Gastroesophageal sphincter (tissue), 4 donors: Measurements from ENCODE around the gene CHD1. TPM values are rescaled to one million over a fixed set of nuclear protein-coding genes. Genes with fewer than 3 reads are reported as not detected.

Experiments used
- ATAC-seq: fragments of 150-250 bp; one replicate; pipeline ENCODE4 v1.9.1; 2016; ENCODE audit warnings: mild to moderate bottlenecking, moderate library complexity
- H3K27ac ChIP-seq, 4 donors: fragments of 200-600 bp; sonication (generic) in 3 of 4; 1 replicate in 3 of 4; 2 replicates in 1 of 4; pipeline ENCODE4 v1.5.1; 2016 to 2019
- H3K27me3 ChIP-seq: fragments of 200-600 bp; sonication (generic); one replicate; pipeline ENCODE4 v1.5.1; 2019
- H3K36me3 ChIP-seq, 2 donors: fragments of 200-600 bp; sonication (generic); one replicate each; pipeline ENCODE4 v1.5.1; 2019; ENCODE audit warnings: control low read depth in 1 of 2
- H3K4me1 ChIP-seq, 3 donors: fragments of 200-600 bp; sonication (generic); 1 replicate in 2 of 3; 2 replicates in 1 of 3; pipeline ENCODE4 v1.5.1; 2016 to 2019; ENCODE audit warnings: control low read depth in 2 of 3
- H3K4me3 ChIP-seq, 2 donors: fragments of 200-600 bp; sonication (generic); one replicate each; pipeline ENCODE4 v1.5.1; 2019; ENCODE audit warnings: mild to moderate bottlenecking in 1 of 2, moderate library complexity in 1 of 2
- H3K9me3 ChIP-seq, 3 donors: fragments of 200-600 bp; sonication (generic); one replicate each; pipeline ENCODE4 v1.5.1; 2017 to 2019; ENCODE audit warnings: control low read depth in 2 of 3
- CTCF ChIP-seq, 4 experiments: fragments of 200-600 bp in 2 of 4; fragments of 450-650 bp in 2 of 4; sonication (generic) in 1 of 4; IDR thresholded peaks; one replicate each; pipeline ENCODE4 v1.5.1; 2017 to 2019; ENCODE audit warnings: antibody characterized with exemption in 4 of 4, mild to moderate bottlenecking in 2 of 4, moderate library complexity in 2 of 4
- EP300 ChIP-seq: sonication (generic); formaldehyde crosslinking; IDR thresholded peaks from one replicate; pipeline ENCODE4 v1.6.1; 2017; ENCODE audit warnings: antibody characterized with exemption, mild to moderate bottlenecking
- POLR2A ChIP-seq, 2 donors: fragments of 450-650 bp; IDR thresholded peaks; one replicate each; pipeline ENCODE4 v1.6.1; 2017; ENCODE audit warnings: antibody characterized with exemption in 2 of 2, mild to moderate bottlenecking in 2 of 2, moderate library complexity in 1 of 2
- POLR2AphosphoS5 ChIP-seq: sonication (generic); formaldehyde crosslinking; IDR thresholded peaks from one replicate; pipeline ENCODE4 v1.6.1; 2017; ENCODE audit warnings: antibody characterized with exemption
- WGBS, 2 donors: methylation state at CpG; one replicate each; pipeline ENCODE4 v1.1.5; 2018; ENCODE audit warnings: low coverage in 1 of 2; 5-methylcytosine and 5-hydroxymethylcytosine counted together
- total RNA-seq, 4 donors: library from RNA; depleted of rRNA; stranded (reverse); fragments of >200 nt; gene quantifications; one replicate each; pipeline ENCODE4 v1.1.0, GENCODE V29; 2016

CHD1 gene
- total RNA-seq, 4 donors from 2014 or later: 22.7 to 58.1 (median 48.2) TPM

GRCh38 chr5:98954392-98955028 is 25.7 kb upstream of the CHD1 start:
- Histone ChIP-seq H3K27ac (no peak overlapping the region), H3K36me3 (no peaks in the 10 kb centered on the region), H3K27me3 (no peaks in the 10 kb centered on the region), H3K9me3 (no peaks in the 10 kb centered on the region), H3K4me1 (no peaks in the 10 kb centered on the region), H3K4me3 (no peak overlapping the region)
- TF ChIP-seq CTCF (IDR thresholded peaks at IDR 0.05): no peak
- no peak for TF ChIP-seq EP300
- no peak for TF ChIP-seq POLR2AphosphoS5
- TF ChIP-seq POLR2A (IDR thresholded peaks at IDR 0.05): no peak
- WGBS, 2 donors: 70 to 78% methylated on average over 2 to 4 of the region's 5 CpGs
- ATAC-seq: no peak

- no peak for ATAC-seq
Observed at GRCh38 chr5:98942847-98943246, 14.0 kb upstream of the CHD1 start.

GRCh38 chr5:98941131-98941883 is 12.5 kb upstream of the CHD1 start:
- WGBS, 2 donors: 45 to 70% methylated on average over 6 of the region's 6 CpGs
- Histone ChIP-seq H3K9me3 (no peaks in the 10 kb centered on the region), H3K27me3 (no peaks in the 10 kb centered on the region), H3K4me3 (no peak overlapping the region), H3K36me3 (no peaks in the 10 kb centered on the region), H3K4me1 (peaks cover 7 to 60% (median 27%) of the 10 kb centered on the region in 3 donors), H3K27ac (peak overlapping the region in 3 of 4 donors; percentile 4 to 38 (median 16))
- no peak for ATAC-seq
- no peak for TF ChIP-seq EP300
- TF ChIP-seq POLR2A (IDR thresholded peaks at IDR 0.05): no peak
- no peak for TF ChIP-seq CTCF (IDR thresholded peaks at IDR 0.05)

More at GRCh38 chr5:98942847-98943246, 14.0 kb upstream of the CHD1 start:
- Histone ChIP-seq H3K27ac (no peak overlapping the region), H3K27me3 (no peaks in the 10 kb centered on the region), H3K9me3 (no peaks in the 10 kb centered on the region), H3K4me3 (no peak overlapping the region), H3K4me1 (peaks cover 7 to 59% (median 27%) of the 10 kb centered on the region in 3 donors), H3K36me3 (no peaks in the 10 kb centered on the region)
- TF ChIP-seq CTCF (IDR thresholded peaks at IDR 0.05) (no peak), POLR2A (IDR thresholded peaks at IDR 0.05) (no peak)
- 85 to 96% methylated on average over 3 of the region's 3 CpGs for WGBS, 2 donors

GRCh38 chr5:98940581-98940980 is 11.8 kb upstream of the CHD1 start:
- no peaks in the 10 kb centered on the region for H3K36me3 ChIP-seq
- peaks cover 7 to 62% (median 27%) of the 10 kb centered on the region in 3 donors for H3K4me1 ChIP-seq
- ATAC-seq: no peak
- H3K27me3 ChIP-seq: no peaks in the 10 kb centered on the region
- no peak overlapping the region for H3K4me3 ChIP-seq
- 0 to 20% methylated on average over 2 of the region's 2 CpGs for WGBS, 2 donors
- H3K9me3 ChIP-seq: no peaks in the 10 kb centered on the region
- no peak for TF ChIP-seq EP300
- peak overlapping the region in 2 of 4 donors; percentile 16 to 38 for H3K27ac ChIP-seq

GRCh38 chr5:98938464-98938863 is 9.7 kb upstream of the CHD1 start:
- 35 to 40% methylated on average over 1 to 2 of the region's 2 CpGs for WGBS, 2 donors
- H3K4me3 ChIP-seq: no peak overlapping the region
- no peak for TF ChIP-seq CTCF (IDR thresholded peaks at IDR 0.05)
- no peak for TF ChIP-seq EP300
- no peak for TF ChIP-seq POLR2AphosphoS5
- TF ChIP-seq POLR2A (IDR thresholded peaks at IDR 0.05): no peak
- no peak overlapping the region for H3K27ac ChIP-seq
- no peaks in the 10 kb centered on the region for H3K27me3 ChIP-seq
- H3K4me1 ChIP-seq: peaks cover 7 to 83% (median 27%) of the 10 kb centered on the region in 3 donors
- H3K36me3 ChIP-seq: no peaks in the 10 kb centered on the region
- ATAC-seq: no peak
- H3K9me3 ChIP-seq: no peaks in the 10 kb centered on the region
